Kidney (tissue), 14 donors: Measurements from ENCODE around the gene ASS1. TPM values are rescaled to one million over a fixed set of nuclear protein-coding genes. Genes with fewer than 3 reads are reported as not detected.

Source experiments
- DNase-seq, 5 donors: peaks; one replicate each; pipeline ENCODE4 v3.0.0-alpha.2; 2013 to 2020
- FAIRE-seq: peaks from 2 replicates; lab custom pipeline; 2012; peaks lifted over from hg19 to GRCh38; lab: Jason Lieb, UNC
- H3K27ac ChIP-seq, 2 donors: one replicate each; pipeline ENCODE4 v1.7.0; 2013; ENCODE audit warnings: low read depth in 2 of 2, low read length in 2 of 2, inconsistent platforms in 1 of 2
- H3K27me3 ChIP-seq: one replicate; pipeline ENCODE4 v1.7.1; 2013; ENCODE audit warnings: low read length, inconsistent platforms; ENCODE audit not compliant: control insufficient read depth, insufficient read depth
- H3K36me3 ChIP-seq, 3 donors: one replicate each; pipeline versions ENCODE4 v1.7.0 to v1.7.1; 2013; ENCODE audit warnings: low read length in 3 of 3, control low read depth in 1 of 3, inconsistent platforms in 1 of 3; ENCODE audit not compliant: insufficient read depth in 3 of 3, control insufficient read depth in 2 of 3
- H3K4me1 ChIP-seq, 3 donors: one replicate each; pipeline versions ENCODE4 v1.7.0 to v1.7.1; 2013; ENCODE audit warnings: low read length in 3 of 3, inconsistent platforms in 1 of 3, low read depth in 1 of 3; ENCODE audit not compliant: control insufficient read depth in 2 of 3, insufficient read depth in 2 of 3
- H3K4me3 ChIP-seq, 3 donors: one replicate each; pipeline versions ENCODE4 v1.7.0 to v1.8.1; 2013; ENCODE audit warnings: low read length in 3 of 3, control low read depth in 1 of 3, inconsistent platforms in 1 of 3
- H3K9ac ChIP-seq, 3 donors: one replicate each; pipeline versions ENCODE4 v1.7.0 to v1.7.1; 2013; ENCODE audit warnings: low read length in 3 of 3, control low read depth in 1 of 3, inconsistent platforms in 1 of 3
- H3K9me3 ChIP-seq, 3 donors: one replicate each; pipeline versions ENCODE4 v1.7.0 to v1.7.1; 2013; ENCODE audit warnings: low read length in 3 of 3, control low read depth in 1 of 3, inconsistent platforms in 1 of 3; ENCODE audit not compliant: control insufficient read depth in 2 of 3, insufficient read depth in 1 of 3
- CTCF ChIP-seq: IDR thresholded peaks from 3 replicates; pipeline ENCODE4 v1.5.1; 2012; ENCODE audit warnings: mild to moderate bottlenecking, moderate library complexity, borderline replicate concordance; ENCODE audit not compliant: insufficient read depth; ENCODE audit errors: extremely low read depth
- intact Hi-C: fragments of 100-400 bp; cut with DNase I; formaldehyde crosslinking; loops from one replicate; pipeline ENCODE4 v1.11.1; 2022
- polyA plus RNA-seq: library from polyadenylated mRNA; stranded (reverse); fragments of 350-450 nt; fragmentation: Illumina TruSeq; extraction: RNeasy Lipid Tissue Mini Kit (QIAGEN cat#74804); gene quantifications from one replicate; pipeline ENCODE4 v1.2.3, GENCODE V29; 2014; ENCODE audit warnings: low read depth, low replicate concordance; ENCODE audit not compliant: insufficient read depth
- total RNA-seq: library from RNA; stranded (reverse); fragmentation: NEBNext Ultra II Directional; extraction: Animal tissue kit (Norgen Biotek cat#: 25700); gene quantifications from one replicate; pipeline ENCODE4 v1.2.1, GENCODE V29; 2021
- donor health status: control.
- donor health status: control.
- donor health status: control.
- donor health status: control.
- donor health status: control.
- donor health status: DM: yes; HTN: yes; CAD: no.
- donor health status: Normal renal cell carcinoma (clear cell type).

Gene ASS1
- total and polyA plus RNA-seq, 2 donors from 2014 or later, result 124 to 1,185 TPM

GRCh38 chr9:130425741-130426466, 18.9 kb upstream of the ASS1 start:
- Histone ChIP-seq H3K27me3 (no peaks in the 10 kb centered on the region), H3K36me3 (no peaks in the 10 kb centered on the region), H3K9ac (no peak overlapping the region), H3K4me3 (no peak overlapping the region), H3K27ac (no peak overlapping the region), H3K9me3 (no peaks in the 10 kb centered on the region), H3K4me1 (no peaks in the 10 kb centered on the region)
- DNase-seq (no peak), FAIRE-seq (no peak)
- TF ChIP-seq CTCF, result no peak
- intact Hi-C loops, result no loop called here

- Histone ChIP-seq H3K27ac (no peak overlapping the region), H3K9me3 (no peaks in the 10 kb centered on the region), H3K27me3 (no peaks in the 10 kb centered on the region), H3K9ac (no peak overlapping the region), H3K4me1 (no peaks in the 10 kb centered on the region), H3K4me3 (no peak overlapping the region), H3K36me3 (no peaks in the 10 kb centered on the region)
- TF ChIP-seq CTCF, result no peak
- FAIRE-seq, result no peak
- intact Hi-C loops, result no loop called here
- no peak for DNase-seq
Measured at GRCh38 chr9:130426467-130426773, 18.3 kb upstream of the ASS1 start.

- Histone ChIP-seq H3K36me3 (no peaks in the 10 kb centered on the region), H3K27me3 (no peaks in the 10 kb centered on the region), H3K9me3 (no peaks in the 10 kb centered on the region), H3K4me3 (no peak overlapping the region), H3K4me1 (no peaks in the 10 kb centered on the region), H3K9ac (no peak overlapping the region), H3K27ac (no peak overlapping the region)
- TF ChIP-seq CTCF, result no peak
- FAIRE-seq (no peak), DNase-seq (no peak)
- intact Hi-C loops, result no loop called here
Measured at GRCh38 chr9:130426883-130427282, 17.9 kb upstream of the ASS1 start.

- Histone ChIP-seq H3K27ac (no peak overlapping the region), H3K4me3 (no peak overlapping the region), H3K9me3 (no peaks in the 10 kb centered on the region), H3K36me3 (no peaks in the 10 kb centered on the region), H3K4me1 (no peaks in the 10 kb centered on the region), H3K27me3 (no peaks in the 10 kb centered on the region), H3K9ac (no peak overlapping the region)
- DNase-seq (no peak), FAIRE-seq (no peak)
- intact Hi-C loops, result no loop called here
- TF ChIP-seq CTCF, result no peak
Measured at GRCh38 chr9:130427326-130427725, 17.4 kb upstream of the ASS1 start.
